ENCODE measurements around the gene PRAF2.
A peak's percentile ranks its signal among the peaks of the same experiment; 100 is the strongest.

PRAF2 gene

DNA sequence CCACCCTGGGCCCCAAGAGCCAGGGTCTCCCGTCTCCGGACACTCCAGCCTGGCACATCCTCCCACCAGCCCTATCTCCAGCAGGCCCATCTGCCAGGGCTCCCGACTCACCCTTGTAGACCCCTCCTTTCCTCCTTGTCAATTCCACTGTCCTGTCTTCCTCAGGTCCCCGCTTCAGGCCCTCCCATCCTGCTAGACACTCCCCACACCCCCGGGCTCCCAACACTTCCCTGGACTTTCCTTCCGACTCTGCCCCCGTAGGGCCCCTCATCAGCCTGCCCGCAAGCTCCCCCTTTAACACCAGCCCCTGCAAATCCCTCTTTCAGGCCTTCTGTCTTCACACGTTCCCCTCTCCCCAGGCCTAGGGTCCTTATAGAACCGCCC, 1.1 kb downstream of the PRAF2 start:
- DNase-seq (ENCODE audit: low spot score), result no peak

DNA sequence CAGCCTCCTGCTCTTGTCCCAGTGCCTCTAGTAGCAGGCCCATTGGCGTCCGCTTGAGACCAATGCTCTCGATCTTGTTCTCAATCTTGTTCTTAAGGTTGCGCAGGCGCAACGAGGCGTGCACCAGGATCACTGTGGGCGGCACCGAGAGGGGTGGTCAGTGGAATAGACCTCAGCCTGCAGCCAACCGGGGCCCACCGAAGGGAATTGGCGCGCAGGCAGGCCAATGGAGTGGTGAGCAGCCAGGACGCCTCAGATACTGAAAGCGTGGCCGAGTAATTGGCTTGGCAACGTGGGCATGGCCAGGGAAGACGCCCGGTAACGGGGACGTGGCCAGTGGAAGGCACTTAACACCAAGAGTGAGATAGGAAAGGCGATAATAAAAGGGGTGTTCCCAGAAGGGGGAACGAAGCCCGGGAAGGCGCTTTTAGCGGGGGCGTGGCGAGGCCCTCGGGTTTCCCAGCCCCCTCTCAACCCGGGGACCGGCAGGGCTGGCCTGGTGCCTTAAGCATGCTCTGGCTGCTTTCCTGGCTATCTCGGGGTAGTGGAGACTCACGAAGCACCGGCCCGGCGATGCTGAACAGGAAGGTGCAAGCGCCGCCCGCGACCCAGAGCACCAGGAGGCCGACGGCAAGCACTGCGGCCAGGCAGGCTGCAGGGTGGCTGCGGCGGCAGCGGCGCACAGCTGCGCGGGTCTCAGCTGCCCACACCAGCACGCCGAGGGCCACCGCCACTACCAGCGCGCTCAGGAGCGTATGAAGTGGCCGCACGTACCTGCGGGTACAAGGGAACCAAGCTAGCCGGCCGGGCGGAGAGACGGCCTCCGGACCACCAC, 1.7 kb downstream of the PRAF2 start:
- peak; percentile 75 for DNase-seq (ENCODE audit: low spot score)

DNA sequence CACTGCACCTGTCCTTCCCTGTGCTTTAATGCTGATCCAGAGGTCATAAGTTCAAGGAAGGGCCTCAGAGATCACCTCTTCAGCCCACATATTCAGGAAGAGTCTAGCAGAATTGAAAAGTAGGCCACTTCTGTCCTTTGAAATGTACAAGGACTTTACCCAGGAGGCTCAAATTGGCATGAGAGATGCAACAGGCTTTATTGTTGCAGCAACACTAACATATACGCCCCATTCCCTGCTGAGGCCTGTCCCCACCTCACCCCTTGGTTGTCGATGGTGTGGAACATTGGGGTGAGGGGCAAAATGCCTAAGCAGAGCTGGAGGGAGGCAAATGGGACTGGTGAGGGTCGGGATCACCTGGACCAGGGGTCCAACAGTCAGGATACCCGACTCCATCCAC, 2.8 kb downstream of the PRAF2 start:
- DNase-seq (ENCODE audit: low spot score), result no peak

DNA sequence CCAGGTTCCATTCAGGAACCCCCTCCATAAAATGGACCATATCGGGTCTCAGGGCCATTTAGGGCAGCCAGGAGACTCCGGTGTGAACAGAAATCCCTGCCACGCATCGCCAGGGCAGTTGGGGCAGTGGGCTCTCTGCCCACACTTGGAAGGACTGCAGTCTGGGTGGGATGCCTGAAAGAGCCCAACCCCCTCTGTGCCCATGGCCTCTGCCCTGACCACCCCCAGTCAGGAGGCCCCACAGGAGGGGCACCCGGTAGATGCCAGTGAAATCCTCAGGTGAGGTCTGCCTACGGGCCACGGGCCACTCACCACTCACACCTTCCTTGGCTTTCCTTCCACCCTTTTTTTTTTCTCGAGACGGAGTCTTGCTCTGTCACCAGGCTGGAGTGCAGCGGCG, 4.8 kb downstream of the PRAF2 start:
- DNase-seq (ENCODE audit: low spot score), result no peak

DNA sequence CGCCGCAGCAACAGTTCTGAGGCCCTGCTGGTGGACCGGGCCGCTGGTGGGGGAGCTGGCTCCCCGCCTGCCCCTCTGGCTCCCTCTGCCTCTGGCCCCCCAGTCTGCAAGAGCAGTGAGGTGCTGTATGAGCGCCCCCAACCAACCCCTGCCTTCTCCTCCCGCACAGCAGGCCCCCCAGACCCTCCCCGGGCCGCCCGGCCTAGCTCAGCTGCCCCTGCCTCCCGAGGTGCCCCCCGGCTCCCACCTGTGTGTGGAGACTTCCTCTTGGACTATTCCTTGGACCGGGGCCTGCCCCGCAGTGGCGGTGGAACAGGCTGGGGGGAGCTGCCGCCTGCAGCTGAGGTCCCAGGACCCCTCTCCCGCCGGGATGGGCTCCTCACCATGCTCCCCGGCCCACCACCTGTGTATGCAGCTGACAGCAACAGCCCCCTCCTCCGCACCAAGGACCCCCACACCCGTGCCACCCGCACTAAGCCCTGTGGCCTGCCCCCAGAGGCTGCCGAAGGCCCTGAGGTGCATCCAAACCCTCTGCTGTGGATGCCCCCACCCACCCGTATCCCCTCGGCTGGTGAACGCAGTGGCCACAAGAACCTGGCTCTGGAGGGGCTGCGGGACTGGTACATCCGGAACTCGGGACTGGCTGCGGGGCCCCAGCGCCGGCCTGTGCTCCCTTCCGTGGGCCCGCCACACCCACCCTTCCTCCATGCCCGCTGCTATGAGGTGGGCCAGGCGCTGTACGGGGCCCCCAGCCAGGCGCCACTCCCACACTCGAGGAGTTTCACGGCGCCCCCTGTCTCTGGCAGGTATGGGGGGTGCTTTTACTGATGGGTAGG, 6.3 kb downstream of the PRAF2 start:
- no peak for DNase-seq (ENCODE audit: low spot score)

DNA sequence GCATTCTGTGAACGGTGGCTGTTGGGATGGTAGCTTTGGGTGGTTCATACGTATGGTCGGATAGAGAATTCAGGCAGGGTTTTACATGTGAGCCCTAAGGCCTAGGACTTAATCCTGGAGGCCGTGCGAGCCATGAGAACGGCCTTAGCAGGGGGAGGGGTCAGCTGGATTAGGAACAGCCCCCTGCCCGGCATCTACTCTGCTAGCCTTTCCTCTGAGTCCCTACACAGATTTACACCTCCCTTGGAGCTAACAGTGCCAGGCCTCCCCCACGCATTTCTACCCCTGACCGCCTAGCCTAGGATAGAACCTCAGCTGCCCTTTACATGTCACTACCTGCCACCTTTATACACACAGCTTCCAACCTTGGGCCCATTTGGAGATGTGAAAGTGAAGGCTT, 7.1 kb downstream of the PRAF2 start:
- no peak for DNase-seq (ENCODE audit: low spot score)

DNA sequence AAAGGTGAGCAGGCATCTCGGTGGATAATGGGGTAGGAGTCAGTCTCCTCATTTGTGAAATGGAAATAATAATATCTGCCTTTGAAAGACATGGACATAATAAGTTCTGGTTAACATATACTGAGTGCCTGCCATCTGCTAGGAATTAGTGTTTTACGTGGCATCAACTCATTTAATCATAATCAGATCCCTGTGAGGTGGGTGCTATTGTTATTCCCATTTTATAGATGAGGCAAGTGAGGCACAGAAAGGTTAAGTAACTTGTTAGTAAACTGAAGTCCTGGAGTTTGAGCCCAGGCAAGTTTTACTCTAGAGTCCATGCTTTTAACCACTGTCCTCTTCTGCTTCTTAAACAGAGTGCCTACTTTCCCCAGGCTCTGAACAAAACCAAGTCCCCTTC, 7.5 kb downstream of the PRAF2 start:
- DNase-seq (ENCODE audit: low spot score), result no peak

DNA sequence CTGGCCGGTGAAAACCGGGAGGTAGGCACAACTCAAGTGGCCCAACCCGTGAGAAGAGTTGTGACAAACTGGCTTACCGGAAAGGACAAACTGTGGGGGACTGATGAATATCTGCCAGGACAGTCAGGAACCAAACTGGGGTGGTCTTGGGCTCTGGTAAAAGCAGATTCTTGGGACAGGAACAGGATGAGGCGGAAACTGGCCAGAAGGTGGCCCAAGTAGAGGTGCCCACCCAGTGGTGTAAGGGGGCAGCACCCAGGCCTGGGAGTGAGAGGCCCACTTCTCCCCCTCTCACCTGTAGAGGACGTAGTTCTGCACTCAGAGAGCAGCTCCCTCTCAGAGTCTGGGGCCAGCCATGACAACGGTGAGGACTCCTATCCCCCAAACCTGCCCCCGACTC, 9.1 kb downstream of the PRAF2 start:
- no peak for DNase-seq (ENCODE audit: low spot score)

DNA sequence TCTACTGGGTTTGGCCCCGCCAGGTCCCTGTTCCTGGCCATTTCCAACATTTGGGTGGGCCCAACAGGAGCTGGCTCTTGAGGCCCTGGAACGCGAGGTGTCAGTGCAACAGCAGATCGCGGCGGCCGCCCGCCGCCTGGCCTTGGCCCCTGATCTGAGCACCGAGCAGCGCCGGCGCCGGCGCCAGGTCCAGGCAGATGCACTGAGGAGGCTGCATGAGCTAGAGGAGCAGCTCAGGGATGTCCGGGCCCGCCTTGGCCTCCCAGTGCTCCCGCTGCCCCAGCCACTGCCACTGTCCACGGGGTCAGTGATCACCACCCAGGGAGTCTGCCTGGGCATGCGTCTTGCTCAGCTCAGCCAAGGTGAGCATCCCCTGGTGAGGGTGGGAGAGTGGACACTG, 9.5 kb downstream of the PRAF2 start:
- DNase-seq (ENCODE audit: low spot score), result no peak

DNA sequence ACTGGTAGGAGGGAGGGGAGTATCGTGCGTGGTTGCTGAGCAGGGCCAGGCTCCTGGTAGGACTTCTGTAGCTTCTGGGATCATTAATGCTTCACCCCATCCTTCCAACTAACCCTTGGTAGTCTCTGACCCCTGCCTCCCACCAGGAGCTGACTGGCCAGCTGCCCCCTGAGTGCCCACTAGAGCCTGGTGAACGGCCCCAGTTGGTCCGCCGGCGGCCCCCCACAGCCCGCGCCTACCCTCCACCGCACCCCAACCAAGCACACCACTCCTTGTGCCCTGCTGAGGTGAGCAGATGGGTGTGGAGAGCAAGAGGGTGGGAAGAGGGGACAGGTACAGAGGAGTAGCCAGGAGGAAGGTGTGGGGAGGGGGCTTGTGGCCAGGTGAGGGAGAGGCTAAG, 10.1 kb downstream of the PRAF2 start:
- no peak for DNase-seq (ENCODE audit: low spot score)

DNA sequence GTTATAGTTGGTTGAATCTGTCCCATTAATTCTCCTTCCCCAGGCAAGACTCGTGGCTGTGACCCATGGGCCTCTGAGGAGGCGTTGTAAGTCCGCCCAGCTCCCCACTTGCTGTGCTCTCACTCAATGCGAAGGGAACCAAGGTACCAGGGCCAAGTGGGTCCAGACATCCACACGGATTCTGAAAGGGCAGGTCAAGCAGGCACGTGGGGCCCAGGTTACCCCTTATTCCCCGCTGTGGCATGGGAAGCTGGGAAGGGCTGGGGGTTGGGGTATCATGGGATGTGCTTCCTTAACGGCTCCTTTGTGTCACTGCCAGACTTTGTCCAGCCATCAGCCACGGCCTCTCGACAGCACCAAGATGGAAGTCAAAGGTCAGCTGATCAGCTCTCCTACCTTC, 11.9 kb downstream of the PRAF2 start:
- DNase-seq (ENCODE audit: low spot score), result no peak

DNA sequence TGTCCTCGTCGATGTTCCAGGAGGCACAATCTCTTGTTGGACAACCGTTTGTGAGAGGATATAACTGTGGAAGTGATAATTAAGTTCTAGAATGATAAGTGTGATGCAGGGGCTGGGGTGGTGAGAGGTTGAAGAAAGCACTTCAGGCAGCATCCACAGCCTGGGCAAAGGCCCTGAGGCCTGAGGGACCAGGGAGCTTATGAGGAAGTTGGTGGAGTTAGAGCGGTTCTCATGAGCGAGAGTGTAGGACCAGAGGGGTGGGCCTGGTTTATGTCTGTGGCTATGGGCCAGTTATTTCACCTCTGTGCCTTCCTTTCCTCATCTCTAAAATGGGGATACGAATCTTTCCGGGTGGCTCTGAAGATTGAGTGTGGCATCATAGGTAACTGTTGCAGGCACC, 12.3 kb downstream of the PRAF2 start:
- no peak for DNase-seq (ENCODE audit: low spot score)

DNA sequence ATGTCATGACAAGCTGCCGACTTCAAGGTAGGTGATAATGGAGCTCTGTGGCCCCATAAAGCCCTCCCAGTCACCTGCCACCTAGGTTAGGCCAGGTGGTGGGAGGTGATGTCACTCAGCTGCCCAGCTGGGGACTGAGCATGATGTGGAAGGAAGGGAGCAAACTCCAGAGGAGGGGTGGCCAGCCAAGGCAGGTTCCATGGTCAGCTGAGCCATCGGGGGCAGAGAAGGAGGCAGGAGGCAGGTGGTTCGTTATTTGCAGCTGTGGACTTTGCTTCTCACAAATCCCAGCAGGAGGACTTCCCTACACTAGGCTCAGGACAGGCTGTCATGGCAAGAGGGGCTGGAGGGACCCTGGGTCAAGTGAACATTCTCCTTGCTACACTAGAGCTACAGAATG, 12.9 kb downstream of the PRAF2 start:
- DNase-seq (ENCODE audit: low spot score), result no peak

DNA sequence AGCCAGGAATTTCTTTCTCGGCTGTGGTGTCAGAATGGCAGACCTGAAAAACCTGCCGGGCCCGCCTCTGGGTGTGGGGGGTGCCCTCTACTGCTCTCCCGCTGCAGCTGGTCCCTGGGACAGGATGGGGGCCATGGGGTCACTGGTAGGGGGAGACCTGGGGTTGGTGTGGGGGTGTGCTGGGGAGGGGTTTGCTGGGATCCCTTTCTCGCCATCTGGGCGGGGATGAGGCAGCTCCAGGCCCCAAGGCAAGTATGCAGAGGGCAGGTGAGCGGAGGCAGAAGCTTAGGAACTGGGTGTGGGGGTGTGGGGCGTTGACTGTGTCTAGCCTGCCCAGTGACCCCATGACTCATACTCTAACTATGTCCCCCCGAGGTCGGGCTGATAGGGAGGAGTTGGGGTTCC, 14.1 kb downstream of the PRAF2 start:
- no peak for DNase-seq (ENCODE audit: low spot score)

DNA sequence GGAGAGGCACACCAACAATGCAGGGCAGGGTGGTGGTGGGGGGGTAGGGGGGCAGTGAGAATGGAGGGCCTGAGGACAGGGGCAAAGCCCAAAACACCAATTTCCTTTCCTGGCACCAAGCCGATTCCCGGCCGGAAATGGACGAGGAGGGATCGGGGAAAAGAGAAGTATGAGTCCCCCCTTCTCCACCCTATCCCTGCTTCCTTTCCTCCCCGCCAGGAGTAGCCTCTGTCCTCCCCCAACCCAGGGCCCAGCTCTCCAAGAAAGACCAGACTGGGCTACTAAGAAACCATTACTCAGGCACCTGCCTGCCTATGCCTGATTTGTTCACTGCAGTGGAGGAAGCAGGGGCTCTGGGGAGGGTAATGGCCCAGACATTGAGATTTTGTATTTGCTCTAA, 14.6 kb downstream of the PRAF2 start:
- no peak for DNase-seq (ENCODE audit: low spot score)

DNA sequence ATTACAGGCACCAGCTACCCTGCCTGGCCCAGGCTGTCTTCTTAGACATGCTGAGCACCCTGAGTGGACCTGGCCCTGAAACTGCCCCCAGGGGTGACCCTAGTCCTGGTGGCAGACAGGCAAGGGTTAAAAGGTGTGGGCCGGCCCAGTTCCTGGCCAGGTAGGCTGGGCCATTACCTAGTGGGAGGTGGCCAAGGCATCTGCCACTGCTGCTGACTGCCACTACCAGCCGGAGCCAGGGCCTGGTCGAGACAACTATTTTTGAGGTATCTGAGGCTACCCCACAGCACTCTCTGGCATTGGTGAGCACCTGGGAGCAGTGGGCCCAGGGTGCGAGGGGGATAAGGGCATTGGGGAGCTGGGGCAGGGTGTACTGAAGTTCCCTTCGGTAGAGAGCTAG, 15.0 kb downstream of the PRAF2 start, which contains the start of gene CCDC120:
Gene CCDC120, plus strand, starts transcription at position 206 of the 400 bp plus-strand sequence. CDS start 3,043 bp downstream, outside the sequence.
- DNase-seq (ENCODE audit: low spot score), result peak; percentile 48

DNA sequence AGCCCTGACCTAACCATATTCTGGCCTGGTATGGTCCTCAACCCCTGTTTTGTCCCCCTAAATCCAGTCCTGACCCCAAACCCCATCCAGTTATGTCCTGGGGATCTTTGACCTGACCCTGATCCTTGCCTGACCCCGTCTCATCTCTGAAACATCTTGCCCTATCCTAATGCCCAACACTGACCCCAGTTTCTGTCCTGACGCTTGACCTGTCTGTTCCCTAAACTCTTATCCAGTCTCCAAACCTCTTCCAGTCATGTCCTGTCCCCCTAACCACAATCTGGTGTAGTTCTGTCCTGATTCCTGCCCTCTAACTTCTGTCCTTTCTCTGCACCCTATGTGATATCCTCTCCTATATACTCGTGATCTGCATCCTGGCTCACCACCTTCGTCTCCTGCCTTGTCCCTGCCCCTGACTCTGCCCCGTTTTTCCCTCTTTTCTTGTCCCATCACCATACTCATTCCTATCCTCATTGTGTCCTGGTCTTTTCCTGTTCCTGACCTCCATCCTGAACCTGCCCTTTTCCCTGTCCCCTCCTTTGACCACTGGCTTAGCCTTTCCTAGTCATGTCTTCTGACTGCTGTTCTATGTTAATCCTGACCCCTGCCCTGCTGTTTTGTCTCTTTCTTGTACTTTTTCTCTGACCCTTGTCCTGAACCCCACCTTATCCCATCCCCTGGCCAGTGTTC, 19.6 kb downstream of the PRAF2 start:
- no peak for DNase-seq (ENCODE audit: low spot score)

DNA sequence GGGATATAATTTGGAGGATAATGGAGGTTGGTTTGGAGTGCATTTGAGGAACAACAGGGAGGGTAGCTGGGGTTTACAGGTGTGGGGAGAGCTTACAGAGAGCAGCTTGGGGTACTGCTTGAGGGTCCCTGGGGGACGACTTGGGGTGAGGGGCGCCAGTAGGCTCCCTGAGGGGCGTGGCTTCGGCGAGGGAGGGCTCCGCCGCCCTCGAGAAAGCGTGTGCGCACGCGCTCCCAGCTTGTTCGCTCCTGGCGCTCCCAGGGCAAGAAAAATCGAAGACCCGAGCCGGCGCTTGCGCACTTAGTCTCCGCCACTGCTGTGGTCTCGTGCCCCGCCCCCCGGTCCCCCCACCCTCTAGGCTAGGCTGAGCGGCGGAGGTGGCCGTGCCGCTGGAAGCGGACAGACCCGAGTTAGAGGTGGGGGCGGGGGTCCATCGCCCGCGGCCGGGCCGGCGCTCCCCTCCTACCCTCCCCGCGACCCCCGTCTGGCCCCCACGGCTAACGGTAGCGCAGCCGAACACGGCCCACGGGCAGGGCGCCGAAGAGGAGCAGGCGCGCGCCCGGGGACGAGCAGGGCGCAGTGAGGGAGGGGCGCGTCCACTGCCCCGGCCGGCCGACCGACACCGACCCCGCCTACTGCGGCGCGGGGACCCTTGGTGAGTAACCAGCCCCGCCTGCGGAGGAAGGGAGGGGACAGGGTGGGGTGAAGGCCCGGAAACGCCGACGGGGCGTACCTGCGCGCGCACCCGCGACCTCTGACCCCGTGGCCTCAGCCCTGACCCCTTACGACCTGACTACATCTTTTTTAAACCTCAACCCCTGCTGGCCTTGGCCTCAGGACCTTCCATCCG, 20.4 kb downstream of the PRAF2 start:
- DNase-seq (ENCODE audit: low spot score), result peak; percentile 37

DNA sequence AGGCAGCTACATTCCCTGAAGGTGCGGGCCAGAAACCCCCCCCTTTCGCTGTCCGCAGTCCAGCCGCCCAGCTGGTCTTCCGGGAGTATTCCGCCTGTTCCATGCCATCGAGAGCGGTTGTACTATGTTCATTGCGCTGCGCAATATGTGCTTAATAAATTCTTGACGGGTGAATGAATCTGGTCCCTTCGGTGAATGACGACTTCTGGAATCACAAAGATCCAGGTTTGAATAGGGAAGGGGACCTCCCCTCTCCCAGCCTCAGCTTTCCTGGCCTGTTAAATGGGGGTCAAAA, 29.9 kb downstream of the PRAF2 start:
- DNase-seq (ENCODE audit: low spot score), result no peak

DNA sequence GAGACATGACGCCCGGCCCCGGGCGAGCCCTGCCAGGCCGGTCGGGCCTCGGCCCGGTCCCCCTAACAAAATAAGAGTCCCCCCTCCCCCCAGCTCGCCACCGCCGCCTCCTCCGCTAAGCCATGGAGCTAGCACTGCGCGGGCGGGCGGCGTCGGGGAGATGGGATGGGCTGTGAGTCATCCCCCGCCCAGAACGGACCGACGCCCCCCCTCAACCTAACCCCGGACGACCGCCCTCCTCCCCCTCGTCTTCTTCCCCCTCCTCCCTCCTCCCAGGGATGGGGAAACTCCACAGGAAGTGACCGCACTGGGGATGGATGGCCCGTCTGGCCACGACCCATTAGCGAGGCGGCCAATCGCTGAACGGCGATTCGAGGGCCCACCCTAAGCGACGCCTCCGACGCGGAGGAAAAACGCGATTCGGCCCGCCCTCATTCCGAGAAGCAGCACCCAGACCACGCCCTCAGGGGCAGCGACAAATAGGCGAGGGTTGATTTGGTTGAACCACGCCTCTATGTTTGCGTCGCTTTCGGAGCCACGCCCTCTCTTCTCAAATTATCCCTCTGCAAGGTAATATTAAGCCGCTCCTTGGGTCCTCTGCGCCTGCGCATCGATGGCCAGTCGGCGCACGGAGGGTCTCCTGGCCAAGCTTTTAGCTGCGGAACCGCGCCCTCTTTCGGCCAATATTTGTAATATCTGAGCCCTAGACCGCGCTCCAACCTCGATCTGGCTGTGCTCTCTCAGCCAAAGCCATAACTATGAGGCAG, 30.4 kb downstream of the PRAF2 start, which contains the start of gene TFE3:
Gene TFE3, minus strand, starts transcription at position 138 of the 767 bp plus-strand sequence. Its CDS starts 131 bp downstream, at position 7.
- DNase-seq (ENCODE audit: low spot score), result peak; percentile 99

Data from cerebellar cortex (tissue), 1 donor.